ENCODE results near the gene NUP93. TPM values are rescaled to one million over a fixed set of nuclear protein-coding genes. Genes with fewer than 3 reads are reported as not detected.

The NUP93 gene
- total RNA-seq, 1 experiment from 2014 or later: 165 TPM

DNA sequence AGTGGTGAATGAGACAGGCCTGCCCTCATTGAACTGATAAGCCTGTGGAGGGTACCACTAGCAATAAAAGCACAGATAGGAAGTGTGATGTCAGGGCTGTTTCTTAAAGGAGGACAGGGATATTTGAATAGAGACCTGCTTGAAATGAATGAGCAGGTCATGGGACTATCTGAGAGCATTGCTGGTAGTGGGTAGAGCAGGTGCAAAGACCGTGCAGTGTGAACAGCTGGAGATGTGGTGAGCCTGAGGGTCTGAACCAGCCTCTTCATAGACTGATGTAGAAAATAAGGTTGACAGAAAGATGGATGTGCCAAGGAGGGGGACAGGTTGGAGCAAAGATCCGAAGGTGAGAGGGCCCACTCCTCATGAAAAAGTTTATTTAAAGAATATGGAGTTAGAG is 2.4 kb downstream of the NUP93 start:
- H3K9me3 Mint-ChIP-seq: peaks cover 0 to under 1% of the 10 kb centered on the region in 2 experiments; a peak in 1 of 5 replicates

More for the DNA sequence above, 2.4 kb downstream of the NUP93 start:
- no CpG with 5 or more reads among the region's 2 CpGs for WGBS (ENCODE audit: extremely low coverage, insufficient read length, low lambda C conversion rate)
- H3K27me3 Mint-ChIP-seq (ENCODE audit: low read depth): no peaks in the 10 kb centered on the region
- Histone ChIP-seq H3K9me3 (ENCODE audit: control insufficient read depth, low read depth, low read length) (no peaks in the 10 kb centered on the region), H3K14ac (ENCODE audit: insufficient read depth, low read length) (no peak overlapping the region), H3K56ac (ENCODE audit: insufficient read length, low read depth, low read length) (no peak overlapping the region), H4K8ac (replicated peaks; ENCODE audit: insufficient read length, low read depth, low read length) (no peak overlapping the region), H4K20me1 (ENCODE audit: control insufficient read depth, insufficient read depth, insufficient read length) (no peaks in the 10 kb centered on the region), H2AFZ (ENCODE audit: low read length) (no peak overlapping the region), H3K79me1 (ENCODE audit: insufficient read depth, low read depth, low read length, poor library complexity, severe bottlenecking) (peaks cover 24% of the 10 kb centered on the region), H4K5ac (ENCODE audit: insufficient read length, low read depth, low read length) (no peak overlapping the region), H3K4me2 (ENCODE audit: insufficient read depth, insufficient read length, low read length) (no peak overlapping the region), H3T11ph (ENCODE audit: low read length) (no peak overlapping the region), H2BK12ac (ENCODE audit: insufficient read length, low read depth, low read length) (no peak overlapping the region), H3K23me2 (ENCODE audit: insufficient read length, low read depth, low read length, poor library complexity, severe bottlenecking) (peaks cover 11% of the 10 kb centered on the region), H3K4me1 (ENCODE audit: insufficient read depth, low read length) (no peaks in the 10 kb centered on the region; the same call in 1 of the 2 replicates), H3K27me3 (ENCODE audit: insufficient read depth, low read length) (no peaks in the 10 kb centered on the region), H3K23ac (ENCODE audit: insufficient read length, low read depth, low read length) (no peak overlapping the region), H3K9ac (ENCODE audit: extremely low read depth, insufficient read length, low read length) (no peak overlapping the region), H2AK5ac (ENCODE audit: insufficient read length, low read length) (no peak overlapping the region), H3K27ac (ENCODE audit: insufficient read length, low read depth, low read length) (no peak overlapping the region), H3K79me2 (ENCODE audit: insufficient read depth, low read length) (peaks cover 42% of the 10 kb centered on the region; the same call in 1 of the 2 replicates), H2BK5ac (ENCODE audit: insufficient read length, low read length) (no peak overlapping the region), H2BK20ac (ENCODE audit: low read depth, low read length, poor library complexity, severe bottlenecking) (no peak overlapping the region), H3K18ac (ENCODE audit: insufficient read length, low read depth, low read length) (no peak overlapping the region), H4K91ac (ENCODE audit: insufficient read length, low read depth, low read length) (no peak overlapping the region), H2BK120ac (ENCODE audit: low read depth, low read length, poor library complexity, severe bottlenecking) (no peak overlapping the region), H2BK15ac (ENCODE audit: low read depth, low read length) (no peak overlapping the region), H3K4ac (ENCODE audit: low read depth, low read length) (no peak overlapping the region)
- H3K36me3 Mint-ChIP-seq (ENCODE audit: insufficient read depth in 1 of 3, low read depth in 3 of 3): peaks cover 5 to 8% (median 7%) of the 10 kb centered on the region in 3 experiments; a peak in 6 of 7 replicates
- H3K27ac Mint-ChIP-seq: no peak overlapping the region
- TF ChIP-seq, protein P1, sequence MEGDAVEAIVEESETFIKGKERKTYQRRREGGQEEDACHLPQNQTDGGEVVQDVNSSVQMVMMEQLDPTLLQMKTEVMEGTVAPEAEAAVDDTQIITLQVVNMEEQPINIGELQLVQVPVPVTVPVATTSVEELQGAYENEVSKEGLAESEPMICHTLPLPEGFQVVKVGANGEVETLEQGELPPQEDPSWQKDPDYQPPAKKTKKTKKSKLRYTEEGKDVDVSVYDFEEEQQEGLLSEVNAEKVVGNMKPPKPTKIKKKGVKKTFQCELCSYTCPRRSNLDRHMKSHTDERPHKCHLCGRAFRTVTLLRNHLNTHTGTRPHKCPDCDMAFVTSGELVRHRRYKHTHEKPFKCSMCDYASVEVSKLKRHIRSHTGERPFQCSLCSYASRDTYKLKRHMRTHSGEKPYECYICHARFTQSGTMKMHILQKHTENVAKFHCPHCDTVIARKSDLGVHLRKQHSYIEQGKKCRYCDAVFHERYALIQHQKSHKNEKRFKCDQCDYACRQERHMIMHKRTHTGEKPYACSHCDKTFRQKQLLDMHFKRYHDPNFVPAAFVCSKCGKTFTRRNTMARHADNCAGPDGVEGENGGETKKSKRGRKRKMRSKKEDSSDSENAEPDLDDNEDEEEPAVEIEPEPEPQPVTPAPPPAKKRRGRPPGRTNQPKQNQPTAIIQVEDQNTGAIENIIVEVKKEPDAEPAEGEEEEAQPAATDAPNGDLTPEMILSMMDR (conservative IDR thresholded peaks at IDR 0.05): no peak
- no peak overlapping the region for H3K4me3 Mint-ChIP-seq
- DNase-seq: no peak
- peaks cover 15 to 17% of the 10 kb centered on the region in 2 experiments for H3K4me1 Mint-ChIP-seq

Data from H9 (cell line).